Measurements from ENCODE around the gene PAPPA2. TPM values are rescaled to one million over a fixed set of nuclear protein-coding genes. Genes with fewer than 3 reads are reported as not detected.

PAPPA2 gene
- total RNA-seq, 4 donors from 2014 or later = 0.75 to 17.5 (median 1.3) TPM

- no peak for TF ChIP-seq CTCF (IDR thresholded peaks at IDR 0.05; ENCODE audit: low read depth)
Observed at GRCh38 chr1:176699821-176700220, 236.8 kb downstream of the PAPPA2 start.

GRCh38 chr1:176701151-176701866 is 238.3 kb downstream of the PAPPA2 start:
- no peak for TF ChIP-seq CTCF (IDR thresholded peaks at IDR 0.05; ENCODE audit: low read depth)

DNA sequence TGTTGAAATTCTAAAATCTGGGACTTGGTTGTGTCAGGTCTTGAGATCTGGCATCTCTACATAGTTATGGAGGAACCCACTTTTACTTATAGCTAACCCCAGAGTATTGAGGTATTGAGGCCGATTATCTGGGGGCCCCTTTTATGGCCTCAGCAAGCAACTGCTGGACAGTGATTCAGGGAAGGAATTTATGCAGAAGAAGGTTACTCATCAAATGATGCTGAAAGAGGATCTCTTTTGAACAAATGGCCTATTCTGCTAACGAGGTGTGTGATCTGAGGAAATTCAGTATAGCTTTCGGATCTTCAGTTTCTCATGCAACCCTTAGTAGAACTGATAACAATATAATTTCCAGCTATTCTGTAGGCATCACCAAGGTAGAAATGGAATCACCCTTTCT is 239.9 kb downstream of the PAPPA2 start:
- TF ChIP-seq CTCF (IDR thresholded peaks at IDR 0.05; ENCODE audit: low read depth) = no peak

DNA sequence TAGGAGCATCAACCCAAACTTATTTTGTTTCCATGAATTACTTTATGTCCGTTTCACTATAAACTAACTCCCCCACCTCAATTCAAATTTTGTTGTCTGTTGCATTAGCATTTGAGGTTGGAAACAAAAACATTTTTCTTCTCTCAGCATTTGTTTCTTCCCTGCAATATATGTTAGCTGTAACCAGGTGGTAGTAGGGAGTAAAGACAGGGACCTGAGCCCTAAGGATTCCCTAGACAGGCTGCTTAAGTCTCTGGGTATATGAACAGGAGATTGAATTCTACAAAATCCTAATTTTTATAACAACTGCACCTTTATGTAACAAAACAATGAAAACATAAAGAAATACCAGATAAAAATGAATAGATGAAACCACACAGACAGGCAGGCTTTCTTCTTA is 242.6 kb downstream of the PAPPA2 start:
- TF ChIP-seq CTCF (IDR thresholded peaks at IDR 0.05; ENCODE audit: low read depth) = no peak

- no peak for TF ChIP-seq CTCF (IDR thresholded peaks at IDR 0.05; ENCODE audit: low read depth)
Observed at GRCh38 chr1:176717066-176717750, 254.2 kb downstream of the PAPPA2 start.

- TF ChIP-seq CTCF (IDR thresholded peaks at IDR 0.05; ENCODE audit: low read depth) = no peak
Observed at GRCh38 chr1:176719447-176719846, 256.5 kb downstream of the PAPPA2 start.

GRCh38 chr1:176720838-176721237 is 257.9 kb downstream of the PAPPA2 start:
- TF ChIP-seq CTCF (IDR thresholded peaks at IDR 0.05; ENCODE audit: low read depth) = no peak
